ENCODE results near the gene CNTNAP2.

The CNTNAP2 gene

GRCh38 chr7:146449625-146450024 is 333.0 kb downstream of the CNTNAP2 start:
- DNase-seq: no peak

GRCh38 chr7:146455091-146455655 is 338.6 kb downstream of the CNTNAP2 start:
- no peak for DNase-seq

DNA sequence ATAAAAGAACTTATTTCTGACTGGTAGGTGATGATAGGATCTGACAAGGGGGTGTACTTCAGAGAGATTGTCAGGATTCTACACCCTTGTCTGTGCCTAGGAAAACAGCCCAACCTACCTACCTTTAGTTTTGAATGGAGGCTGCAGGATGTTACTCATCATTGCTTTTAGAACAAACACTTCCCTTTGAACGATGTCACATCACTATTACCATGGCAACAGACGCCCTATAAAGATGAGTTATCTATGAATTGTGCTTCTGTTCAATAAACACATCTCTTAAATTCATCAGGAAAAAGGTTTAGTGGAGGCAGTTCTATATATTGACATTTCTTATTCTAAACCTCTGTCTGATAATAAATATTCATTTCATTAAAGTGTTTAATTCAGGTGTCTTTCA is 362.4 kb downstream of the CNTNAP2 start:
- no peak for DNase-seq

DNA sequence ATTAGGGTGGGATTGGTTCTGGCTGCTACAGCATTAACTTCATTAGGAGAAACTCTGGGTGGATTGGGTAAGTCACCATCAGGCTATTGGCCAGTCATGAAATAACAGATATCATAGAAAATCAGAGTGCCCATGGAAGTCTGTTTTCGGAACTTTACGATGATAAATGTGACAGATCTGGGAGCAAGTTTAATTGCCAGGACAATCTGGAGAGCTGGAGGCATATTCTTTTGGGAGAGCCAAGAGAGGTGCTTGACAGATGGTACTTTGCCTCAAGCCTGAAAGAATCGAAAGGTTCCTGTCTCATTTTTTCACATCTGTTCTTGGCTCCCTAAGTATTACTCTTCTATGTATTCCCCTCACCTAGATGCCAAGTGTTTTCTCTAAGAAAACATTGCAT is 369.9 kb downstream of the CNTNAP2 start:
- no peak for DNase-seq

DNA sequence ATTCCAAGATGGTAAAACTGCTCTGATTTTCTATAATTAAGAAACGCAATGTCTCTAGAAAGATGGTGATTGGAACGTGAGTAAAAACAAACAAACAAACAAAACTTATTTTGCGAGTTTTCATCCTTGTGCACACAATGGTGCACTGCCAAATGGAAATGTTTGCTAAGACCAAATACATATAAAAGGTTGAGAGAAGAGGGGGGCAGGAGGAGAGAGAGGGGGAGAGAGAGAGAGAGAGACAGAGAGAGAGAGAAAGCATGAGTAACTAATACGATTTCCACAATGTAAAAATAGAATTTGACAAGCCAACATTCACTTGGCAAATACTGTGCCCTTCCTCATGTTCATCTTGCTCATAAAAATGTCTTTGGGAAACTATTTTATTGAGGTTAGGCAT is 375.4 kb downstream of the CNTNAP2 start:
- no peak for DNase-seq

GRCh38 chr7:146494952-146495596 is 378.5 kb downstream of the CNTNAP2 start:
- no peak for DNase-seq

- no peak for DNase-seq
Measured at GRCh38 chr7:146496657-146497056, 380.1 kb downstream of the CNTNAP2 start.

- no peak for DNase-seq
Measured at GRCh38 chr7:146499970-146500369, 383.4 kb downstream of the CNTNAP2 start.

DNA sequence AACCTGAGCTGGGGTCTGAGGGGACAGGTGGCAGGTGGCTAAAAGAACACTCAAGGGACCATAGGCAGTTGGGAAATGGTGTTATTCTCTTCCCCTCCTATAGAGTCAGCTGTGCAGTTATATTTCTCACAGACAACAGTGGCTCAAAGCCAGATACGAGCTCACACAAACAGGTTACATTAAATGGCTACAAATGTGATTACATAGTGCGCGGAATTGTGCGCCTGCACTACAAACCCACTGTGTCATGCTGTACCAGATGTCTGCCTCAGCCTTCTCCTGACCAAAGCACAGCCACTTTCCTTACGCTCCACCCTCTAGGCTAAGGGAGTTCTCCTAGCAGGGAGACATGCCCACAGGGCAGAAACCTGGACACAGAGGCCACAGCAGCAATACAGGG is 387.2 kb downstream of the CNTNAP2 start:
- DNase-seq: no peak

DNA sequence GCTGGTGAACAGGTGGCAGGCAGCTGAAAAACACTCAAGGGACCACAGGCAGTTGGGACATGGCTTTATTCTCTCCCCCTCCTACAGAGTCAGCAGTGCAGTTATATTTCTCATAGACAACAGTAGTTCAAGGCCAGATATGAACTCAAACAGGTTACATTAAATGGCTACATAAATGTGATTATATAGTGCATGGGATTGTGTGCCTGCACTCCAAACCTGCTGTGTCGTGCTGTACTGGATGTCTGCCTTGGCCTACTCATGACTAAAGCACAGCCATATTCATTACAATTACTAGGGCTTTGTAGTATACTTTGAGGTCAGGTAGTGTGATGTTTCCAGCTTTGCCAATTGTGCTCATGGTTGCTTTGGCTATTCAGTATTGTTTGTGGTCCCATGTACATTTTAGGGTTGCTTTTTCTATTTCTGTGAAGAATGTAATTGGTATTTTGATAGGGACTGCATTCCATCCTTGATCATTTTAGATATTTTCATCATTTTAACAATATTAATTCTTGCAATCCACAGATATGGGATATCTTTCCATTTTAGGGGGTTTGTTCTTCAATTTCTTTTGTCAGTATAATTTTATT is 393.6 kb downstream of the CNTNAP2 start:
- no peak for DNase-seq

DNA sequence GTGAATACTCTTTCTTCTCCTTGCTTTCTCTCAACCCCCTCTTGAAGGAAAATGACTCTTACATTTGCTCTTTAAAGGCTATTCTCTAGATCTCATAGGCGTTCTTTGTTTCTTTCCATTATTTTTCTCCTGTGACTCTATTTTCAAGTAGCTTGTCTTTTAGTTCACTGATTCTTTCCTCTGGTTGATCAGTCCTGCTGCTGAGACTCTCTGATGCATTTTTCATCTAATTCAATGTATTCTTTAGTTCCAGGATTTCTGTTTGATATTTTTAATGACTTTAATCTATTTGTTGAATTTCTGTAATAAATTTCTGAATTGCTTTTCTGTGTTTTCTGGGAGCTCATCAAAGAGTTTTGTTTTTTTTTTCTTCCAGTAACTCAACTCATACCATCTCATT is 397.7 kb downstream of the CNTNAP2 start:
- no peak for DNase-seq

DNA sequence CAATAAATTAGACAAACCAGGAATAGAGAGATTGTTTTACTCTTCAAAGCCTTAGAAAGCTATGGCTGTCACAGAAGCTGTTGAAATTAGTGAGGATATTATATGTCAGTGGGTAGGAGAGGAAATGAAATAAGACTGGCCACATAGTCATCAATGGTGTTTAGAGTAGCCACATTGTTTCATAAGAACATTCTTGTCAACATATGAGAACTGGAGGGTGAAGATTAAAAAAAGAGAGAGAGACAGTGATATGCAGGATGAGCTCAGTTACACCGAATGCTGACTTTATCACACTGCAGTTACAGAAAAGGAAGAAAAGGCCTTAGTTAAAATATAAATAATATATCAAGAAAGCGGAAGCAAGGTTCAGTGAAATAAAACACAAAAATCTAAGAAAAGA is 412.0 kb downstream of the CNTNAP2 start:
- DNase-seq: no peak

GRCh38 chr7:146539836-146540235 is 423.2 kb downstream of the CNTNAP2 start:
- no peak for DNase-seq

GRCh38 chr7:146542101-146542500 is 425.5 kb downstream of the CNTNAP2 start:
- no peak for DNase-seq

- DNase-seq: no peak
Measured at GRCh38 chr7:146544748-146545147, 428.1 kb downstream of the CNTNAP2 start.

DNA sequence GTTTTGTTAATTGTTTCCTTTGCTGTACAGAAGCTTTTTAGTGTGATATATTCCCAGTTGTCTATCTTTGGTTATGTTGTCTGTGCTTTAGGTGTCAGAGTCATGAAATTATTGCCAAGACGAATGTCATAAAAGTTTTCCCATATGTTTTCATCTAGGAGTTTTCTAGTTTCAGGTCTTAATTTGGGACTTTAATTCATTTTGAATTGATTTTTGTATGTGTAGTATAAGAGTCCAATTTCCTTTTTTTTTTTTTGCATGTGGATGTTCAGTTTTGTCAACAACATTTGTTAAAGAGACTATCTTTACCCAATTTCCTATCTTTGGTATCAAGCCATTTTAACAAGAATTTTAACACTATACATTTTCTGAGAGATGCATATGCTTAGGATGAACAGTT is 432.2 kb downstream of the CNTNAP2 start:
- no peak for DNase-seq

GRCh38 chr7:146554556-146554955 is 438.0 kb downstream of the CNTNAP2 start:
- DNase-seq: no peak

- no peak for DNase-seq
Measured at GRCh38 chr7:146557971-146558469, 441.4 kb downstream of the CNTNAP2 start.

DNA sequence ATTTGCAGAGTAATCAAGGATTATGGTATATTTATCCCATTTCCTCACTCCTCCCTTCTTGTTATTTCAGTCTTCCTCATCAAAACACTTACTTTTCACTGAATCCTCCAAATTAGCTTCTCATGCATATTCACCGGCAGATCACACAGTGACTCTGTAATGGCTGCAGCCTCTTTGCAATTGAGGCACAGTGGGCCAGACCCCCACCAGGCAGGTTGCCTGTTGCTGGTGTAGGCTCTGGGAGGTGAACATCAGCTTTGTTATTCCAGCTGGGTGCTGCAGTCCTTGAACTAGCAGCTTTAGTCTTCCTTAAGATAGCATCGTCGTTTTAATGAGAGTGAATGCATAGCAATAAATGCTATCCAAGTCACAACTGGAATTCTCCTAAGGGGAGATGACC is 449.3 kb downstream of the CNTNAP2 start:
- no peak for DNase-seq

DNA sequence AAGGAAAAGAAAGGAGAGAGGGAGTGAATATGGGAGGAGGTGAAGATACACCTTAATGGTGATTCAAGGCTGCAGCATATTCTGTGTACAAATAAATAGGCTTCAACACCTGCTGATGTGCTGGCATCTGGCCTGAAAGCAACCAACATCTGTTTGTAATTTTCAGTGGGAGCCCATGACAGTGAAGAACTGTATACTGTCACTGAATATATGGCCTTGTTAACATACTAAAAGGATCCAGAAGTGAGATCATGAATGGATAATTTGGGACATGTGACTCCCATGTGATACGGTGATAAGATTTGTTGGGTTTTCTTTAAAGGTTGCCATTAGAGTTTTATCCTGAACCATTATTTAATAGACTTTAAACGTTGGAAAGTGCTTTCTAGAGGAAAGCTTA is 459.3 kb downstream of the CNTNAP2 start:
- DNase-seq: no peak

- DNase-seq: no peak
Measured at GRCh38 chr7:146591976-146592375, 475.4 kb downstream of the CNTNAP2 start.

DNA sequence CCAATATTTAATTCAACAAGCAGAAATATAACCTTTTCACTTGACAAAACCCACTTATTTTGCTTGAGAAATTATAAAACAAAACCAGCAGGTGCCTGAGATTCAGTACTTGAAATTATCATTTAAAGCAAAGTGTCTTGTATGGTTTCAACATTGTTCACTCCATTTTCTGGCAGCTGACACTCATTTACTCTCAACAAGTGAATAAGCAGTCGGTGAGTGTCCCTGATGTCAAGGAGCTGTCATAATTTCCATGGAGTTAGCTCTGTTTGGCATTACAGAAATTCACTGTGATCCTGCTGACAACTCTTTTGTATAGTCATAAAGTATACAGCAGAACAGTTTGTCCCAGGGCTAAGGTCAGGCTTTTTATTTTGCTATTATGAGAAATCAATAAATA is 490.0 kb downstream of the CNTNAP2 start:
- DNase-seq: no peak

GRCh38 chr7:146619641-146620040 is 503.0 kb downstream of the CNTNAP2 start:
- no peak for DNase-seq

DNA sequence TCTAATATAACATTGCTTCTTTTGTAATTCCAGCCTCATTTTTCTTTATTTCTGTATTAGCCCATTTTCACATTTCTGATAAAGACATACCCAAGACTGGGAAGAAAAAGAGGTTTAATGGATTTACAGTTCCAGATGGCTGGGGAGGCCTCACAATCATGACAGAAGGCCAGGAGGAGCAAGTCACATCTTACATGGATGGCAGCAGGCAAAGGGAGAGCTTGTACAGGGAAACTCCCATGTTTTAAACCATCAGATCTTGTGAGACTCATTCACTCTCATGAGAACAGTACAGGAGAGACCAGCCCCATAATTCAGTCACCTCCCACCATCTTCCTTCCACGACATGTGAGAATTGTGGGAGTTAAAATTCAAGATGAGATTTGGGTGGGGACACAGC is 510.3 kb downstream of the CNTNAP2 start:
- DNase-seq: no peak
